H1 (cell line): Measurements from ENCODE around the gene CTPS2. TPM values are rescaled to one million over a fixed set of nuclear protein-coding genes. Genes with fewer than 3 reads are reported as not detected.

ENCODE experiments used
- CTCF ChIA-PET: fragments of 300-600 bp; sonication (Branson Sonifier 250); formaldehyde crosslinking; loops from one replicate; lab custom pipeline; 2021; ENCODE audit not compliant: partially characterized antibody; lab: Charles Lee
- POLR2A ChIA-PET: fragments of 300-600 bp; sonication (Branson Sonifier 250); formaldehyde crosslinking; loops from one replicate; lab custom pipeline; 2021; ENCODE audit warnings: inconsistent platforms; ENCODE audit not compliant: partially characterized antibody; lab: Charles Lee
- DNase-seq, 2 experiments: peaks; one replicate each; pipeline versions ENCODE4 v3.0.0 to v3.0.0-alpha.2; 2010 to 2022; ENCODE audit warnings: low spot score in 2 of 2, low read depth in 1 of 2, mixed read lengths in 1 of 2
- FAIRE-seq: peaks from 2 replicates; lab custom pipeline; 2011; peaks lifted over from hg19 to GRCh38; lab: Jason Lieb, UNC
- H2AFZ ChIP-seq: 2 replicates; pipeline ENCODE4 v1.8.1; 2012; ENCODE audit warnings: low read length, inconsistent platforms
- H2AK5ac ChIP-seq: 2 replicates; pipeline ENCODE4 v1.6.1; 2013; ENCODE audit warnings: low read depth, low read length
- H2BK120ac ChIP-seq: replicated peaks from 2 replicates; pipeline ENCODE3; 2013; ENCODE audit warnings: low read depth, low read length, inconsistent platforms
- H2BK12ac ChIP-seq: 2 replicates; pipeline ENCODE4 v1.6.1; 2013; ENCODE audit warnings: low read depth, low read length
- H2BK15ac ChIP-seq: 2 replicates; pipeline ENCODE4 v1.6.1; 2013; ENCODE audit warnings: low read length
- H2BK20ac ChIP-seq: 2 replicates; pipeline ENCODE4 v1.6.1; 2013; ENCODE audit warnings: low read length
- H2BK5ac ChIP-seq: 2 replicates; pipeline ENCODE4 v1.6.1; 2013; ENCODE audit warnings: low read depth, low read length
- H3K14ac ChIP-seq: 2 replicates; pipeline ENCODE4 v1.6.1; 2013; ENCODE audit warnings: inconsistent platforms; ENCODE audit not compliant: insufficient read length
- H3K18ac ChIP-seq: 2 replicates; pipeline ENCODE4 v1.6.1; 2013; ENCODE audit warnings: low read length; ENCODE audit errors: extremely low read depth
- H3K23ac ChIP-seq: 2 replicates; pipeline ENCODE4 v1.6.1; 2013; ENCODE audit warnings: inconsistent platforms; ENCODE audit not compliant: insufficient read length
- H3K23me2 ChIP-seq: 2 replicates; pipeline ENCODE4 v1.6.1; 2013; ENCODE audit warnings: low read depth, low read length
- H3K27ac ChIP-seq: 2 replicates; pipeline ENCODE4 v1.6.1; 2011; ENCODE audit warnings: low read depth, low read length, inconsistent platforms
- H3K27me3 ChIP-seq, 4 experiments: replicated peaks in 1 of 4; 1 replicate in 1 of 4; 2 replicates in 3 of 4; pipeline versions ENCODE4 v1.6.1 to v1.8.1; 2011 to 2013; ENCODE audit warnings: low read length in 3 of 4, mild to moderate bottlenecking in 3 of 4, inconsistent platforms in 2 of 4, mixed read lengths in 2 of 4, moderate library complexity in 1 of 4; ENCODE audit not compliant: control insufficient read depth in 3 of 4, insufficient read depth in 3 of 4; ENCODE audit errors: extremely low read depth in 1 of 4
- H3K36me3 ChIP-seq, 4 experiments: 2 replicates each; pipeline versions ENCODE4 v1.6.1 to v1.8.1; 2011 to 2013; ENCODE audit warnings: mild to moderate bottlenecking in 4 of 4, low read length in 3 of 4, moderate library complexity in 2 of 4, control low read depth in 1 of 4, inconsistent platforms in 1 of 4; ENCODE audit not compliant: insufficient read depth in 4 of 4, control insufficient read depth in 2 of 4
- H3K4ac ChIP-seq: replicated peaks from 2 replicates; pipeline ENCODE3; 2013; ENCODE audit warnings: low read length, low read depth, mixed read lengths, inconsistent platforms; ENCODE audit not compliant: insufficient read length
- H3K4me1 ChIP-seq, 4 experiments: replicated peaks in 1 of 4; 1 replicate in 1 of 4; 2 replicates in 3 of 4; pipeline versions ENCODE4 v1.6.1 to v1.8.1; 2011 to 2013; ENCODE audit warnings: low read length in 3 of 4, inconsistent platforms in 2 of 4, mixed read lengths in 1 of 4; ENCODE audit not compliant: insufficient read depth in 4 of 4, control insufficient read depth in 3 of 4
- H3K4me2 ChIP-seq, 2 experiments: 2 replicates each; pipeline versions ENCODE4 v1.6.1 to v1.8.1; 2011 to 2013; ENCODE audit warnings: low read depth in 2 of 2, low read length in 2 of 2, control low read depth in 1 of 2, inconsistent platforms in 1 of 2, mild to moderate bottlenecking in 1 of 2; ENCODE audit not compliant: insufficient read depth in 1 of 2
- H3K4me3 ChIP-seq, 4 experiments: fragments of 200-600, 300-600 bp in 1 of 4; sonication (generic), shearing (Covaris generic), sonication (Bioruptor Twin) in 1 of 4; 2 replicates each; pipeline versions ENCODE4 v1.5.1 to v1.8.1; 2011 to 2016; ENCODE audit warnings: low read length in 4 of 4, low read depth in 3 of 4, control low read depth in 2 of 4, inconsistent platforms in 2 of 4, mild to moderate bottlenecking in 2 of 4, mixed read lengths in 1 of 4, moderate library complexity in 1 of 4; ENCODE audit not compliant: insufficient read depth in 2 of 4; ENCODE audit errors: extremely low read depth in 1 of 4
- H3K56ac ChIP-seq: replicated peaks from 2 replicates; pipeline ENCODE3; 2013; ENCODE audit warnings: low read depth, mild to moderate bottlenecking, mixed read lengths, low read length, inconsistent platforms; ENCODE audit not compliant: insufficient read length
- H3K79me1 ChIP-seq: 2 replicates; pipeline ENCODE4 v1.6.1; 2013; ENCODE audit warnings: low read depth, low read length, control low read depth
- H3K79me2 ChIP-seq, 2 experiments: 2 replicates each; pipeline versions ENCODE4 v1.6.1 to v1.8.1; 2012 to 2013; ENCODE audit warnings: low read length in 2 of 2, mild to moderate bottlenecking in 2 of 2, inconsistent platforms in 1 of 2; ENCODE audit not compliant: insufficient read depth in 2 of 2, control insufficient read depth in 1 of 2
- H3K9ac ChIP-seq, 4 experiments: replicated peaks in 1 of 4; 1 replicate in 1 of 4; 2 replicates in 3 of 4; pipeline versions ENCODE4 v1.6.1 to v1.8.1; 2011 to 2013; ENCODE audit warnings: low read depth in 3 of 4, low read length in 3 of 4, control low read depth in 2 of 4, mild to moderate bottlenecking in 2 of 4, moderate library complexity in 2 of 4, inconsistent platforms in 1 of 4; ENCODE audit errors: extremely low read depth in 1 of 4
- H3K9me3 ChIP-seq, 2 experiments: 2 replicates each; pipeline versions ENCODE4 v1.6.1 to v1.8.1; 2012 to 2013; ENCODE audit warnings: mild to moderate bottlenecking in 2 of 2, moderate library complexity in 2 of 2, control low read depth in 1 of 2, inconsistent platforms in 1 of 2, low read depth in 1 of 2, low read length in 1 of 2, mixed read lengths in 1 of 2; ENCODE audit not compliant: insufficient read depth in 2 of 2
- H4K20me1 ChIP-seq, 2 experiments: replicated peaks in 1 of 2; 2 replicates each; pipeline versions ENCODE3 to v1.8.1; 2011 to 2013; ENCODE audit warnings: inconsistent platforms in 2 of 2, low read length in 2 of 2, mild to moderate bottlenecking in 1 of 2; ENCODE audit not compliant: insufficient read depth in 2 of 2, control insufficient read depth in 1 of 2
- H4K5ac ChIP-seq: 2 replicates; pipeline ENCODE4 v1.6.1; 2013; ENCODE audit warnings: low read length, low read depth, mixed read lengths, inconsistent platforms; ENCODE audit not compliant: insufficient read length
- H4K8ac ChIP-seq: 2 replicates; pipeline ENCODE4 v1.8.0; 2013; ENCODE audit warnings: mild to moderate bottlenecking, moderate library complexity, low read length, inconsistent platforms; ENCODE audit not compliant: insufficient read depth; ENCODE audit errors: extremely low read depth
- H4K91ac ChIP-seq: replicated peaks from 2 replicates; pipeline ENCODE3; 2013; ENCODE audit warnings: low read length, mixed read lengths, inconsistent platforms; ENCODE audit not compliant: insufficient read length
- BRCA1 ChIP-seq: IDR thresholded peaks from 2 replicates; pipeline ENCODE4 v1.6.1; 2012; ENCODE audit warnings: low read depth, low read length, improper control_type of control experiment
- EP300 ChIP-seq, 2 experiments: IDR thresholded peaks; 1 replicate in 1 of 2; 2 replicates in 1 of 2; pipeline ENCODE4 v1.6.1; 2011 to 2012; ENCODE audit warnings: low read depth in 2 of 2, low read length in 2 of 2, mild to moderate bottlenecking in 2 of 2, borderline replicate concordance in 1 of 2, inconsistent platforms in 1 of 2, moderate library complexity in 1 of 2
- FOSL1 ChIP-seq: IDR thresholded peaks from 2 replicates; pipeline ENCODE4 v1.6.1; 2011; ENCODE audit warnings: mild to moderate bottlenecking, low read depth, low read length, moderate library complexity; ENCODE audit not compliant: insufficient read depth
- MAFK ChIP-seq: IDR thresholded peaks from 2 replicates; pipeline ENCODE4 v1.6.1; 2012; ENCODE audit warnings: low read depth, mild to moderate bottlenecking, improper control_type of control experiment, low read length
- NANOG ChIP-seq: IDR thresholded peaks from 2 replicates; pipeline ENCODE4 v1.6.1; 2011; ENCODE audit warnings: low read length, low read depth, mild to moderate bottlenecking, inconsistent platforms; ENCODE audit not compliant: insufficient read depth, poor library complexity, severe bottlenecking
- RAD21 ChIP-seq, 2 experiments: IDR thresholded peaks in 1 of 2; conservative IDR thresholded peaks in 1 of 2; 2 replicates each; pipeline ENCODE4 v1.6.1; 2011; ENCODE audit warnings: low read depth in 2 of 2, low read length in 2 of 2, improper control_type of control experiment in 1 of 2, inconsistent platforms in 1 of 2, mild to moderate bottlenecking in 1 of 2, moderate library complexity in 1 of 2
- RXRA ChIP-seq: IDR thresholded peaks from 2 replicates; pipeline ENCODE4 v1.6.1; 2011; ENCODE audit warnings: low read depth, mild to moderate bottlenecking, low read length, moderate library complexity; ENCODE audit not compliant: insufficient read depth
- SP2 ChIP-seq: IDR thresholded peaks from 2 replicates; pipeline ENCODE4 v1.6.1; 2012; ENCODE audit warnings: mild to moderate bottlenecking, low read length, inconsistent platforms
- WGBS, 2 experiments: shearing (Covaris generic) in 1 of 2; methylation state at CpG; one replicate each; pipeline versions ENCODE4 v1.1.6 to v1.1.7; 2013 to 2015; ENCODE audit warnings: low lambda C conversion rate in 2 of 2, mixed read lengths in 2 of 2, inconsistent platforms in 1 of 2, low coverage in 1 of 2, missing lambda C conversion rate in 1 of 2; ENCODE audit not compliant: insufficient replicate concordance in 2 of 2, insufficient coverage in 1 of 2, insufficient read length in 1 of 2; ENCODE audit errors: extremely low coverage in 1 of 2, missing lambda C conversion rate in 1 of 2; 5-methylcytosine and 5-hydroxymethylcytosine counted together
- polyA plus RNA-seq, 7 experiments: library from polyadenylated mRNA; depleted of rRNA in 3 of 7; stranded (reverse) in 5 of 7; unstranded in 2 of 7; fragments of >200 nt in 5 of 7; fragments of 200-250 nt in 2 of 7; gene quantifications; 1 replicate in 5 of 7; 2 replicates in 1 of 7; 4 replicates in 1 of 7; pipeline versions ENCODE4 v1.2.1 to v1.2.3, GENCODE V29; 2011 to 2013; ENCODE audit warnings: missing spikeins in 2 of 7, mixed read lengths in 2 of 7
- total RNA-seq: library from RNA; stranded (reverse); fragmentation: NEBNext Ultra II Directional; extraction: Animal tissue kit (Norgen Biotek cat#: 25700); gene quantifications from 2 replicates; pipeline ENCODE4 v1.2.1, GENCODE V29; 2021
- TF ChIP-seq, protein P1 (sequence below): IDR thresholded peaks from 2 replicates; pipeline ENCODE4 v1.6.1; 2012; ENCODE audit warnings: inconsistent platforms

CTPS2 gene
- total and polyA plus RNA-seq, 2 of the 8 experiments (the other 6 are each of a cell fraction or from before 2014, with no cell fraction given), result 17.1 to 34.0 TPM

DNA sequence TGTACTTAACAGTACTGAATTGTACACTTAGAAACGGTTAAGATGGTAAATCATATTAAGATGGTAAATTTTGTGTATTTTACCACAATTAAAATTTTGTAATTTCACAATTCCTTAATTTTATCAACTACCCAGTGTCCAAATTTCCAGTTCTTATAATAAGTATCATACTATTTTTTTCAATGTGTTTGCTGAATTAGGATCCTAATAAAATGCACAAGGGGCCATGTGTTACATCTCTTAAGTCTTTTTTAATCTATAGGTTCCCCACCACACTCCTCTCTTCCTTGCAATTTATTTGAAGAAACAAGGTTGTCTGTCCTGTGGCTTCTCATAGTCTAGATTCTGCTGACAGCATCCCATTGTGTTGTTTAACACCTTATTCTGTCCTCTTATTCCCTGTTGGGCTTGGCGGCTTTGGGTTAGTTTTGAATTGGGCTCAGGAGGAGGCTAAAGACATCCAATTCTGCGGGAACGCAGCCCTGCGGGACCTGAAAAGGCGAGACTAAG lies 6.4 kb upstream of the CTPS2 start:
- FAIRE-seq, result no peak
- peaks cover 6 to 43% of the 10 kb centered on the region in 2 experiments; a peak in 3 of 4 replicates for H3K79me2 ChIP-seq
- H3K4ac ChIP-seq, result peak overlapping the region; percentile 91
- no peaks in the 10 kb centered on the region for H3K4me1 ChIP-seq
- H3K79me1 ChIP-seq, result peaks cover under 1% of the 10 kb centered on the region; the same call in 1 of the 2 replicates
- no peak for DNase-seq
- no peak overlapping the region for H3K23ac ChIP-seq
- ChIA-PET POLR2A (interaction anchor here (0.9 to 2.2 kb wide), 13 partner anchors 7 to 903 kb away, joined by 3 to 7 read pairs (median 4); no protein-coding TSS in a partner anchor), CTCF (no interaction called here)
- H4K91ac ChIP-seq, result peak overlapping the region; percentile 54
- peak overlapping the region; percentile 43 for H2BK120ac ChIP-seq
- H3K9me3 ChIP-seq, result no peaks in the 10 kb centered on the region
- peak overlapping the region; percentile 60 for H3K18ac ChIP-seq
- H3K36me3 ChIP-seq, result no peaks in the 10 kb centered on the region
- H2BK20ac ChIP-seq, result no peak overlapping the region
- peaks cover 2 to 3% of the 10 kb centered on the region in 2 experiments for H4K20me1 ChIP-seq
- H2BK12ac ChIP-seq, result peak overlapping the region; percentile 92; the same call in 1 of the 2 replicates
- no peak overlapping the region for H3K14ac ChIP-seq
- H2AFZ ChIP-seq, result no peak overlapping the region
- H3K4me2 ChIP-seq, result peak overlapping the region; percentile 87 to 91
- 31% methylated on average over 6 of the region's 6 CpGs; no CpG with 5 or more reads in 1 of the 2 experiments for WGBS, 2 experiments
- H2AK5ac ChIP-seq, result 0 out of 2 replicates have a peak overlapping the region, but pooled peaks have one; percentile 53
- peak overlapping the region; percentile 72 for H4K5ac ChIP-seq
- H3K9ac ChIP-seq, result peak overlapping the region; percentile 83 to 97 (median 92)
- H3K4me3 ChIP-seq, result peak overlapping the region; percentile 64 to 98 (median 80)
- H3K27ac ChIP-seq, result peak overlapping the region; percentile 97
- H4K8ac ChIP-seq, result peak overlapping the region; percentile 98; the same call in 1 of the 2 replicates
- H2BK5ac ChIP-seq, result peak overlapping the region; percentile 93
- no peak overlapping the region for H3K56ac ChIP-seq
- no peaks in the 10 kb centered on the region for H3K27me3 ChIP-seq
- H2BK15ac ChIP-seq, result no peak overlapping the region
- H3K23me2 ChIP-seq, result peaks cover 5% of the 10 kb centered on the region; the same call in 1 of the 2 replicates
- no peak for TF ChIP-seq EP300 (IDR thresholded peaks at IDR 0.05; ENCODE audit: borderline replicate concordance in 1 of 2, low read depth in 2 of 2, low read length in 2 of 2)
- TF ChIP-seq SP2, result no peak
- no peak for TF ChIP-seq BRCA1
- TF ChIP-seq, protein P1, sequence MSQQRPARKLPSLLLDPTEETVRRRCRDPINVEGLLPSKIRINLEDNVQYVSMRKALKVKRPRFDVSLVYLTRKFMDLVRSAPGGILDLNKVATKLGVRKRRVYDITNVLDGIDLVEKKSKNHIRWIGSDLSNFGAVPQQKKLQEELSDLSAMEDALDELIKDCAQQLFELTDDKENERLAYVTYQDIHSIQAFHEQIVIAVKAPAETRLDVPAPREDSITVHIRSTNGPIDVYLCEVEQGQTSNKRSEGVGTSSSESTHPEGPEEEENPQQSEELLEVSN, result no peak
- no peak for TF ChIP-seq NANOG
- TF ChIP-seq RAD21 (IDR thresholded peaks at IDR 0.05 in 1 of 2, conservative IDR thresholded peaks at IDR 0.05 in 1 of 2; ENCODE audit: low read depth in 2 of 2, low read length in 2 of 2), result no peak
- TF ChIP-seq FOSL1, result no peak
- TF ChIP-seq MAFK, result no peak
- no peak for TF ChIP-seq RXRA
